GM12891 (cell line): Measurements from ENCODE around the gene HNRNPA3.
A peak's percentile ranks its signal among the peaks of the same experiment; 100 is the strongest.

Source experiments
- DNase-seq: peaks from one replicate; pipeline ENCODE4 v3.0.0; 2011; ENCODE audit warnings: low spot score; ENCODE audit not compliant: insufficient read length
- FAIRE-seq: peaks from 2 replicates; lab custom pipeline; 2011; peaks lifted over from hg19 to GRCh38; lab: Jason Lieb, UNC
- PAX5 ChIP-seq: IDR thresholded peaks from 2 replicates; pipeline ENCODE4 v1.6.1; 2011; ENCODE audit warnings: low read length, moderate library complexity, mild to moderate bottlenecking; ENCODE audit not compliant: insufficient read depth, severe bottlenecking
- POLR2A ChIP-seq: IDR thresholded peaks from 2 replicates; pipeline ENCODE4 v1.6.1; 2011; ENCODE audit warnings: low read depth, low read length, control low read depth
- POLR2AphosphoS5 ChIP-seq: IDR thresholded peaks from 2 replicates; pipeline ENCODE4 v1.6.1; 2011; ENCODE audit warnings: low read depth, low read length, control low read depth
- POU2F2 ChIP-seq: IDR thresholded peaks from 2 replicates; pipeline ENCODE4 v1.6.1; 2011; ENCODE audit warnings: low read depth, mild to moderate bottlenecking, control low read depth, low read length, moderate library complexity
- SPI1 ChIP-seq: IDR thresholded peaks from 2 replicates; pipeline ENCODE4 v1.6.1; 2011; ENCODE audit warnings: low read depth, low read length, control low read depth
- TAF1 ChIP-seq: IDR thresholded peaks from 2 replicates; pipeline ENCODE4 v1.6.1; 2011; ENCODE audit warnings: low read depth, low read length, control low read depth

The HNRNPA3 gene

GRCh38 chr2:177255227-177255601 lies 42.6 kb downstream of the HNRNPA3 start:
- no peak for TF ChIP-seq POU2F2
- TF ChIP-seq SPI1 = no peak
- TF ChIP-seq PAX5 = no peak
- TF ChIP-seq POLR2A = no peak
- no peak; the same call in 1 of the 2 replicates for TF ChIP-seq POLR2AphosphoS5
- no peak for TF ChIP-seq TAF1
- FAIRE-seq (no peak), DNase-seq (no peak)

GRCh38 chr2:177256026-177256425 lies 43.4 kb downstream of the HNRNPA3 start:
- DNase-seq = no peak
- FAIRE-seq = no peak
- no peak for TF ChIP-seq TAF1
- no peak for TF ChIP-seq POLR2AphosphoS5
- TF ChIP-seq POU2F2 = no peak
- TF ChIP-seq SPI1 = no peak
- no peak for TF ChIP-seq POLR2A
- no peak for TF ChIP-seq PAX5

GRCh38 chr2:177256695-177257094 lies 44.1 kb downstream of the HNRNPA3 start:
- FAIRE-seq = peak; percentile 26
- DNase-seq = no peak
- TF ChIP-seq POLR2AphosphoS5 = no peak
- TF ChIP-seq POLR2A = no peak
- TF ChIP-seq POU2F2 = no peak
- TF ChIP-seq PAX5 = no peak
- no peak for TF ChIP-seq SPI1
- TF ChIP-seq TAF1 = no peak

- FAIRE-seq = no peak
- TF ChIP-seq POU2F2 (no peak), POLR2A (no peak), SPI1 (no peak), PAX5 (no peak), TAF1 (no peak), POLR2AphosphoS5 (no peak)
- no peak for DNase-seq
Observed at GRCh38 chr2:177257471-177257870, 44.9 kb downstream of the HNRNPA3 start.

- DNase-seq (no peak), FAIRE-seq (peak; percentile 52)
- no peak for TF ChIP-seq POLR2A
- no peak for TF ChIP-seq TAF1
- TF ChIP-seq POU2F2 = no peak
- no peak for TF ChIP-seq PAX5
- TF ChIP-seq SPI1 = no peak
- no peak for TF ChIP-seq POLR2AphosphoS5
Observed at GRCh38 chr2:177258059-177258458, 45.5 kb downstream of the HNRNPA3 start.

GRCh38 chr2:177260379-177260778 lies 47.8 kb downstream of the HNRNPA3 start:
- DNase-seq (no peak), FAIRE-seq (no peak)
- no peak for TF ChIP-seq PAX5
- TF ChIP-seq POLR2AphosphoS5 = no peak
- no peak for TF ChIP-seq TAF1
- TF ChIP-seq SPI1 = no peak
- TF ChIP-seq POLR2A = no peak
- no peak for TF ChIP-seq POU2F2

GRCh38 chr2:177261116-177262060 lies 48.8 kb downstream of the HNRNPA3 start:
- DNase-seq = no peak
- FAIRE-seq = no peak
- TF ChIP-seq SPI1 (no peak), POLR2AphosphoS5 (no peak), POLR2A (no peak), POU2F2 (no peak), TAF1 (no peak), PAX5 (no peak)

- FAIRE-seq (peak; percentile 26), DNase-seq (no peak)
Observed at GRCh38 chr2:177262092-177262491, 49.5 kb downstream of the HNRNPA3 start.

GRCh38 chr2:177262958-177263450 lies 50.4 kb downstream of the HNRNPA3 start:
- TF ChIP-seq POLR2A (no peak), PAX5 (no peak), TAF1 (no peak), SPI1 (no peak), POLR2AphosphoS5 (no peak), POU2F2 (no peak)
- FAIRE-seq (no peak), DNase-seq (no peak)

More at GRCh38 chr2:177262092-177262491, 49.5 kb downstream of the HNRNPA3 start:
- no peak for TF ChIP-seq POLR2A
- TF ChIP-seq POU2F2 = no peak
- TF ChIP-seq TAF1 = no peak
- no peak for TF ChIP-seq PAX5
- TF ChIP-seq POLR2AphosphoS5 = no peak
- TF ChIP-seq SPI1 = no peak

- DNase-seq (peak; percentile 61), FAIRE-seq (peak; percentile 92)
- no peak for TF ChIP-seq SPI1
- peak; percentile 65 for TF ChIP-seq POU2F2
- TF ChIP-seq POLR2AphosphoS5 = peak; percentile 79
- TF ChIP-seq PAX5 = peak; percentile 62
- TF ChIP-seq TAF1 = peak; percentile 61; the same call in 1 of the 2 replicates
- TF ChIP-seq POLR2A = peak; percentile 68
Observed at GRCh38 chr2:177263451-177264208, 51.0 kb downstream of the HNRNPA3 start.
